ENCODE data around the gene WDR37. TPM values are rescaled to one million over a fixed set of nuclear protein-coding genes. Genes with fewer than 3 reads are reported as not detected.

Gene WDR37
- total and polyA plus RNA-seq, 2 donors (not counting 1 experiment from before 2014, with no cell fraction given), result 17.3 to 33.2 TPM

GRCh38 chr10:1040133-1040532 lies 16.1 kb upstream of the WDR37 start:
- ATAC-seq (ENCODE audit: low read depth) (no peak), DNase-seq (no peak)
- H3K36me3 ChIP-seq (replicated peaks in 1 of 2; ENCODE audit: control extremely low read depth in 1 of 2, control insufficient read depth in 1 of 2, extremely low read depth in 1 of 2, insufficient read depth in 2 of 2, low read length in 1 of 2), result peaks cover 3 to 46% of the 10 kb centered on the region in 2 experiments
- ChIA-PET CTCF (no interaction called here), POLR2A (no interaction called here)
- H2AFZ ChIP-seq (ENCODE audit: insufficient read depth, low read depth, low read length, poor library complexity, severe bottlenecking), result no peak overlapping the region
- H3K27ac ChIP-seq (ENCODE audit: low read length in 2 of 2), result no peak overlapping the region
- Mint-ChIP-seq H3K4me3 (no peak overlapping the region), H3K27me3 (no peaks in the 10 kb centered on the region), H3K27ac (no peak overlapping the region), H3K4me1 (peaks cover 49% of the 10 kb centered on the region), H3K9me3 (ENCODE audit: insufficient read depth) (no peaks in the 10 kb centered on the region)
- intact Hi-C loops (cut with micrococcal nuclease), result loop anchor here (5.0 to 10.0 kb wide), 2 partner anchors 188 to 725 kb away; no protein-coding TSS in a partner anchor
- WGBS (ENCODE audit: insufficient coverage), result 80% methylated on average over 1 of the region's 3 CpGs
- no peaks in the 10 kb centered on the region for H4K20me1 ChIP-seq (ENCODE audit: control insufficient read depth, insufficient read depth, low read length, poor library complexity, severe bottlenecking)
- no peaks in the 10 kb centered on the region for H3K9me3 ChIP-seq (ENCODE audit: control extremely low read depth in 1 of 3, control insufficient read depth in 2 of 3, insufficient read depth in 1 of 3, low read length in 2 of 3)
- TF ChIP-seq CTCF (IDR thresholded peaks at IDR 0.05) (no peak), EZH2 (IDR thresholded peaks at IDR 0.05; ENCODE audit: borderline replicate concordance, insufficient read depth, low read depth, low read length, poor library complexity, severe bottlenecking) (no peak)
- H3K79me2 ChIP-seq (ENCODE audit: control insufficient read depth, insufficient read depth, low read length), result peaks cover 9% of the 10 kb centered on the region
- H3K9ac ChIP-seq (ENCODE audit: low read length), result no peak overlapping the region
- H3K27me3 ChIP-seq (replicated peaks in 1 of 4; ENCODE audit: control extremely low read depth in 1 of 4, control insufficient read depth in 3 of 4, insufficient read depth in 4 of 4, low read length in 3 of 4), result no peaks in the 10 kb centered on the region
- no peak overlapping the region for H3K4me3 ChIP-seq (ENCODE audit: control extremely low read depth in 1 of 5, extremely low read depth in 1 of 5, insufficient read depth in 1 of 5, low read depth in 2 of 5, low read length in 4 of 5)
- H3K4me2 ChIP-seq (replicated peaks; ENCODE audit: low read depth, low read length, poor library complexity, severe bottlenecking), result no peak overlapping the region
- peaks cover 19 to 27% of the 10 kb centered on the region in 2 donors for H3K4me1 ChIP-seq (ENCODE audit: control insufficient read depth in 2 of 2, insufficient read depth in 2 of 2, low read length in 2 of 2)

GRCh38 chr10:1041514-1041913 lies 14.7 kb upstream of the WDR37 start:
- ATAC-seq (ENCODE audit: low read depth), result no peak
- Histone ChIP-seq H3K27ac (ENCODE audit: low read length in 2 of 2) (no peak overlapping the region), H3K9me3 (ENCODE audit: control extremely low read depth in 1 of 3, control insufficient read depth in 2 of 3, insufficient read depth in 1 of 3, low read length in 2 of 3) (no peaks in the 10 kb centered on the region), H3K79me2 (ENCODE audit: control insufficient read depth, insufficient read depth, low read length) (peaks cover 23% of the 10 kb centered on the region), H4K20me1 (ENCODE audit: control insufficient read depth, insufficient read depth, low read length, poor library complexity, severe bottlenecking) (peaks cover 9% of the 10 kb centered on the region), H3K4me3 (ENCODE audit: control extremely low read depth in 1 of 5, extremely low read depth in 1 of 5, insufficient read depth in 1 of 5, low read depth in 2 of 5, low read length in 4 of 5) (no peak overlapping the region), H3K4me2 (replicated peaks; ENCODE audit: low read depth, low read length, poor library complexity, severe bottlenecking) (no peak overlapping the region), H3K27me3 (replicated peaks in 1 of 4; ENCODE audit: control extremely low read depth in 1 of 4, control insufficient read depth in 3 of 4, insufficient read depth in 4 of 4, low read length in 3 of 4) (no peaks in the 10 kb centered on the region), H3K9ac (ENCODE audit: low read length) (no peak overlapping the region), H3K36me3 (replicated peaks in 1 of 2; ENCODE audit: control extremely low read depth in 1 of 2, control insufficient read depth in 1 of 2, extremely low read depth in 1 of 2, insufficient read depth in 2 of 2, low read length in 1 of 2) (peaks cover 3 to 44% of the 10 kb centered on the region in 2 experiments), H3K4me1 (ENCODE audit: control insufficient read depth in 2 of 2, insufficient read depth in 2 of 2, low read length in 2 of 2) (peaks cover 31 to 35% of the 10 kb centered on the region in 2 donors), H2AFZ (ENCODE audit: insufficient read depth, low read depth, low read length, poor library complexity, severe bottlenecking) (no peak overlapping the region)
- TF ChIP-seq EZH2 (IDR thresholded peaks at IDR 0.05; ENCODE audit: borderline replicate concordance, insufficient read depth, low read depth, low read length, poor library complexity, severe bottlenecking) (no peak), CTCF (IDR thresholded peaks at IDR 0.05) (no peak)
- POLR2A ChIA-PET, result no interaction called here
- Mint-ChIP-seq H3K27ac (no peak overlapping the region), H3K4me3 (no peak overlapping the region), H3K4me1 (peaks cover 51% of the 10 kb centered on the region), H3K27me3 (no peaks in the 10 kb centered on the region), H3K9me3 (ENCODE audit: insufficient read depth) (no peaks in the 10 kb centered on the region)
- no CpG with 5 or more reads among the region's 9 CpGs for WGBS (ENCODE audit: insufficient coverage)
- intact Hi-C loops (cut with micrococcal nuclease), result loop anchor here (5.0 to 10.0 kb wide), 2 partner anchors 189 to 727 kb away; no protein-coding TSS in a partner anchor
- CTCF ChIA-PET, result no interaction called here
- DNase-seq, result no peak

Measured in B cell (primary cell).